ENCODE results near the gene ARHGEF11. TPM values are rescaled to one million over a fixed set of nuclear protein-coding genes. Genes with fewer than 3 reads are reported as not detected.

The ARHGEF11 gene
- total and polyA plus RNA-seq, 2 of the 4 experiments (the other 2 are of a cell fraction): 16.8 to 17.2 TPM

- dilution Hi-C loops (cut with HindIII; ENCODE audit: low sequenced_read_pairs, unreplicated experiment): no loop called here
- Histone ChIP-seq H3K14ac (replicated peaks; ENCODE audit: low read depth, low read length) (no peak overlapping the region), H2AK9ac (replicated peaks; ENCODE audit: low read depth, low read length, poor library complexity) (no peak overlapping the region), H3K27me3 (ENCODE audit: control insufficient read depth, insufficient read depth, low read length) (no peaks in the 10 kb centered on the region), H3K4me3 (ENCODE audit: insufficient read depth, low read depth, low read length) (no peak overlapping the region), H3K27ac (ENCODE audit: insufficient read depth, low read length) (no peak overlapping the region), H2BK5ac (ENCODE audit: low read depth, low read length, poor library complexity, severe bottlenecking) (no peak overlapping the region), H2AFZ (replicated peaks; ENCODE audit: low read length, poor library complexity) (no peak overlapping the region), H2AK5ac (ENCODE audit: low read depth, low read length) (no peak overlapping the region), H3K56ac (ENCODE audit: extremely low read depth, insufficient read depth, low read length) (no peak overlapping the region), H4K20me1 (ENCODE audit: insufficient read depth, low read length) (peaks cover 44% of the 10 kb centered on the region), H4K5ac (ENCODE audit: low read depth, low read length) (no peak overlapping the region), H2BK20ac (ENCODE audit: low read depth, low read length) (no peak overlapping the region), H3K4me1 (ENCODE audit: control insufficient read depth, insufficient read depth, low read length) (no peaks in the 10 kb centered on the region), H3K9me1 (ENCODE audit: insufficient read depth, low read length) (peaks cover 10% of the 10 kb centered on the region; the same call in 1 of the 2 replicates), H3K9me3 (ENCODE audit: control insufficient read depth, insufficient read depth, low read length) (no peaks in the 10 kb centered on the region), H3K4me2 (ENCODE audit: low read depth, low read length) (no peak overlapping the region), H4K8ac (ENCODE audit: low read depth in 2 of 2, low read length in 2 of 2) (no peak overlapping the region), H2BK15ac (ENCODE audit: low read depth, low read length) (no peak overlapping the region), H3K4ac (ENCODE audit: low read depth, low read length) (no peak overlapping the region), H2BK120ac (ENCODE audit: low read depth, low read length) (no peak overlapping the region), H3K9ac (ENCODE audit: low read depth, low read length) (no peak overlapping the region), H3K23ac (ENCODE audit: low read depth, low read length) (no peak overlapping the region), H3K79me1 (ENCODE audit: low read depth in 1 of 2, low read length in 2 of 2) (peaks cover 24 to 72% of the 10 kb centered on the region in 2 experiments), H4K91ac (ENCODE audit: insufficient read depth, low read depth, low read length) (no peak overlapping the region), H3K36me3 (ENCODE audit: control insufficient read depth, insufficient read depth, low read length) (no peaks in the 10 kb centered on the region), H3K18ac (ENCODE audit: low read depth, low read length) (no peak overlapping the region)
- no TSS peak for BruUV-seq (replicated peaks)
- WGBS, 2 experiments (ENCODE audit: extremely low coverage in 2 of 2, insufficient read length in 1 of 2): no CpG with 5 or more reads among the region's 6 CpGs
- no peak for ATAC-seq (ENCODE audit: low read depth)
- ChIA-PET CTCF (no interaction called here), POLR2A (ENCODE audit: unreplicated experiment) (no interaction called here)
- in situ Hi-C loops (cut with MboI; ENCODE audit: low sequenced_read_pairs): no loop called here
- intact Hi-C loops (cut with micrococcal nuclease): no loop called here
- no peak for TF ChIP-seq SMC3 (IDR thresholded peaks at IDR 0.05; ENCODE audit: low read depth, low read length)
- TF ChIP-seq MXI1 (IDR thresholded peaks at IDR 0.05; ENCODE audit: borderline replicate concordance, low read depth, low read length): no peak
- TF ChIP-seq CTCF (conservative IDR thresholded peaks at IDR 0.05; ENCODE audit: low read depth, low read length): no peak
- no peak for TF ChIP-seq FOS (IDR thresholded peaks at IDR 0.05; ENCODE audit: low read depth, low read length)
- no peak for TF ChIP-seq CHD1 (IDR thresholded peaks at IDR 0.05; ENCODE audit: low read depth, low read length)
- no peak for DNase-seq
These were observed 10.4 kb downstream of the ARHGEF11 start for GRCh38 chr1:157035121-157035520.

Data from IMR-90 (cell line).